ENCODE results near the gene RELN. TPM values are rescaled to one million over a fixed set of nuclear protein-coding genes. Genes with fewer than 3 reads are reported as not detected.

The RELN gene
- total RNA-seq, 1 experiment from 2014 or later: 0.20 TPM

DNA sequence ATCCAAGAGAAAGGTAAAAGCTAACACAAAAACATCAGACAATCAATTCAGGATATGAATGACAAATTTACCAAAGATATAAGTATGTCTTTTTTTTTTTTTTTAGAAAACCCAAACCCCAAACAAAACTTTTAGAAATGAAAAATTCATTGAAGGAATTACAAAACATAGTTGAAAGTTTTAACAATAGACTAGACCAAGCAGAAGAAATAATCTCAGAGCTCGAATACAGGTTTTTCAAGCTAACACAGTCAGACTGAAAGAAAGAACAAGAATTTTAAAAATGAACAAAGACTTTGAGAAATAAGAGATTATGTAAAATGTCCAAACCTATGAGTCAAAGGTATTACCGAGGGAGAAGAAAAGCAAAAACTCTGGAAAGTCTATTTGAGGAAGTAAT is 345.1 kb downstream of the RELN start:
- no peak overlapping the region for H3K4me2 ChIP-seq (ENCODE audit: low read length)
- no peak overlapping the region for H2AFZ ChIP-seq (ENCODE audit: low read depth, low read length, poor library complexity, severe bottlenecking)
- ChIA-PET RAD21 (ENCODE audit: low non-redundant PET in 1 of 2, low total read pairs in 2 of 2, uncharacterized antibody in 2 of 2, unreplicated experiment in 2 of 2) (no interaction called here), CTCF (no interaction called here), POLR2A (no interaction called here)
- no peak overlapping the region for H3K9ac ChIP-seq (ENCODE audit: low read length)
- TF ChIP-seq POLR2AphosphoS5 (IDR thresholded peaks at IDR 0.05; ENCODE audit: low read depth, low read length): no peak
- TF ChIP-seq, protein P1, sequence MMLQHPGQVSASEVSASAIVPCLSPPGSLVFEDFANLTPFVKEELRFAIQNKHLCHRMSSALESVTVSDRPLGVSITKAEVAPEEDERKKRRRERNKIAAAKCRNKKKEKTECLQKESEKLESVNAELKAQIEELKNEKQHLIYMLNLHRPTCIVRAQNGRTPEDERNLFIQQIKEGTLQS (IDR thresholded peaks at IDR 0.05): no peak
- TF ChIP-seq, protein P2, sequence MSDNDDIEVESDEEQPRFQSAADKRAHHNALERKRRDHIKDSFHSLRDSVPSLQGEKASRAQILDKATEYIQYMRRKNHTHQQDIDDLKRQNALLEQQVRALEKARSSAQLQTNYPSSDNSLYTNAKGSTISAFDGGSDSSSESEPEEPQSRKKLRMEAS (IDR thresholded peaks at IDR 0.05): no peak
- no peak for TF ChIP-seq EZH2phosphoT487 (IDR thresholded peaks at IDR 0.05; ENCODE audit: borderline replicate concordance)
- TF ChIP-seq, protein P3, sequence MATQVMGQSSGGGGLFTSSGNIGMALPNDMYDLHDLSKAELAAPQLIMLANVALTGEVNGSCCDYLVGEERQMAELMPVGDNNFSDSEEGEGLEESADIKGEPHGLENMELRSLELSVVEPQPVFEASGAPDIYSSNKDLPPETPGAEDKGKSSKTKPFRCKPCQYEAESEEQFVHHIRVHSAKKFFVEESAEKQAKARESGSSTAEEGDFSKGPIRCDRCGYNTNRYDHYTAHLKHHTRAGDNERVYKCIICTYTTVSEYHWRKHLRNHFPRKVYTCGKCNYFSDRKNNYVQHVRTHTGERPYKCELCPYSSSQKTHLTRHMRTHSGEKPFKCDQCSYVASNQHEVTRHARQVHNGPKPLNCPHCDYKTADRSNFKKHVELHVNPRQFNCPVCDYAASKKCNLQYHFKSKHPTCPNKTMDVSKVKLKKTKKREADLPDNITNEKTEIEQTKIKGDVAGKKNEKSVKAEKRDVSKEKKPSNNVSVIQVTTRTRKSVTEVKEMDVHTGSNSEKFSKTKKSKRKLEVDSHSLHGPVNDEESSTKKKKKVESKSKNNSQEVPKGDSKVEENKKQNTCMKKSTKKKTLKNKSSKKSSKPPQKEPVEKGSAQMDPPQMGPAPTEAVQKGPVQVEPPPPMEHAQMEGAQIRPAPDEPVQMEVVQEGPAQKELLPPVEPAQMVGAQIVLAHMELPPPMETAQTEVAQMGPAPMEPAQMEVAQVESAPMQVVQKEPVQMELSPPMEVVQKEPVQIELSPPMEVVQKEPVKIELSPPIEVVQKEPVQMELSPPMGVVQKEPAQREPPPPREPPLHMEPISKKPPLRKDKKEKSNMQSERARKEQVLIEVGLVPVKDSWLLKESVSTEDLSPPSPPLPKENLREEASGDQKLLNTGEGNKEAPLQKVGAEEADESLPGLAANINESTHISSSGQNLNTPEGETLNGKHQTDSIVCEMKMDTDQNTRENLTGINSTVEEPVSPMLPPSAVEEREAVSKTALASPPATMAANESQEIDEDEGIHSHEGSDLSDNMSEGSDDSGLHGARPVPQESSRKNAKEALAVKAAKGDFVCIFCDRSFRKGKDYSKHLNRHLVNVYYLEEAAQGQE (IDR thresholded peaks at IDR 0.05; ENCODE audit: low read depth): no peak
- no peak for TF ChIP-seq YY1 (IDR thresholded peaks at IDR 0.05; ENCODE audit: extremely low read depth, insufficient replicate concordance, low read depth, low read length)
- TF ChIP-seq POLR2A (IDR thresholded peaks at IDR 0.05; ENCODE audit: borderline replicate concordance, extremely low read depth, insufficient read depth, insufficient read length): no peak
- TF ChIP-seq ZNF274 (IDR thresholded peaks at IDR 0.05; ENCODE audit: low read depth, low read length): no peak
- BruUV-seq (replicated peaks): no TSS peak
- no peak overlapping the region for H3K4me3 ChIP-seq (replicated peaks in 1 of 2; ENCODE audit: low read depth in 1 of 2, low read length in 2 of 2)
- ATAC-seq: no peak
- H4K20me1 ChIP-seq (ENCODE audit: insufficient read depth): no peaks in the 10 kb centered on the region
- no peak overlapping the region for H3K27ac ChIP-seq (ENCODE audit: low read depth, low read length)
- no peaks in the 10 kb centered on the region for H3K9me2 ChIP-seq (ENCODE audit: insufficient read depth)
- intact Hi-C loops (cut with micrococcal nuclease): no loop called here
- no peaks in the 10 kb centered on the region for H3K27me3 ChIP-seq (ENCODE audit: insufficient read depth, low read length)
- H3K4me1 ChIP-seq (ENCODE audit: control insufficient read depth in 1 of 2, insufficient read depth in 2 of 2, low read length in 2 of 2): no peaks in the 10 kb centered on the region
- no peaks in the 10 kb centered on the region for H3K36me3 ChIP-seq (ENCODE audit: control insufficient read depth in 1 of 2, insufficient read depth in 2 of 2, low read length in 2 of 2)
- no peaks in the 10 kb centered on the region for H3K79me2 ChIP-seq (ENCODE audit: insufficient read depth, low read length)
- DNase-seq (ENCODE audit: low read depth, low spot score): no peak
- H3K9me3 ChIP-seq (ENCODE audit: control insufficient read depth in 1 of 2, insufficient read depth in 1 of 2, low read depth in 1 of 2, low read length in 2 of 2): peaks cover 0 to 5% of the 10 kb centered on the region in 2 experiments; a peak in 1 of 4 replicates

Measured in HCT116 (cell line).